GM12878 (cell line): ENCODE measurements around the gene ZNF30. TPM values are rescaled to one million over a fixed set of nuclear protein-coding genes. Genes with fewer than 3 reads are reported as not detected.

Experiments used
- ATAC-seq: fragments of 200-7000 bp; cut with Tn5 transposase; 3 replicates; pipeline ENCODE4 v1.9.1; 2020; ENCODE audit warnings: mild to moderate bottlenecking, moderate library complexity
- BruUV-seq: library from RNA; stranded (reverse); fragments of 400-500 nt; replicated peaks from 2 replicates; lab custom pipeline; 2021; lab: Mats Ljungman, UMichigan
- CTCF ChIA-PET: fragments of 300-600 bp; sonication (Branson Sonifier 250); formaldehyde crosslinking; extraction: SDS; loops from one replicate; lab custom pipeline; 2021; ENCODE audit warnings: inconsistent platforms; lab: Yijun Ruan, JAX
- POLR2A ChIA-PET: fragments of 350-600 bp; formaldehyde crosslinking; extraction: SDS; loops from one replicate; lab custom pipeline; 2021; ENCODE audit warnings: inconsistent platforms; lab: Charles Lee
- RAD21 ChIA-PET: fragments of 300-600 bp; sonication (Branson Sonifier 250); formaldehyde crosslinking; loops from one replicate; lab custom pipeline; 2023; ENCODE audit warnings: antibody characterized with exemption; ENCODE audit not compliant: unreplicated experiment; lab: Charles Lee
- SMC1A ChIA-PET: fragments of 300-600 bp; sonication (Branson Sonifier 250); formaldehyde crosslinking; loops from one replicate; lab custom pipeline; 2023; ENCODE audit not compliant: unreplicated experiment, uncharacterized antibody; lab: Charles Lee
- DNase-seq: peaks from one replicate; pipeline ENCODE4 v3.0.0-alpha.2; 2011; ENCODE audit warnings: low read depth, low spot score
- FAIRE-seq: peaks from 3 replicates; lab custom pipeline; 2011; peaks lifted over from hg19 to GRCh38; lab: Jason Lieb, UNC
- H2AFZ ChIP-seq: 2 replicates; pipeline ENCODE4 v1.6.0; 2011; ENCODE audit warnings: low read depth, low read length, control low read depth; ENCODE audit not compliant: control insufficient read depth
- H3K27ac ChIP-seq: 2 replicates; pipeline ENCODE4 v1.5.1; 2011; ENCODE audit warnings: control low read depth; ENCODE audit not compliant: control insufficient read depth, insufficient read depth
- H3K27me3 ChIP-seq, 2 experiments: replicated peaks in 1 of 2; 2 replicates each; pipeline versions ENCODE4 v1.6.0 to v1.6.1; 2011; ENCODE audit warnings: low read length in 1 of 2; ENCODE audit not compliant: control insufficient read depth in 2 of 2, insufficient read depth in 2 of 2
- H3K36me3 ChIP-seq, 2 experiments: 2 replicates each; pipeline ENCODE4 v1.5.1; 2011; ENCODE audit warnings: low read length in 1 of 2; ENCODE audit not compliant: control insufficient read depth in 2 of 2, insufficient read depth in 2 of 2
- H3K4me1 ChIP-seq: 2 replicates; pipeline ENCODE4 v1.6.1; 2011; ENCODE audit warnings: mild to moderate bottlenecking, low read length, moderate library complexity, mixed read lengths; ENCODE audit not compliant: control insufficient read depth, insufficient read depth
- H3K4me2 ChIP-seq: 2 replicates; pipeline ENCODE4 v1.6.0; 2011; ENCODE audit warnings: control low read depth; ENCODE audit not compliant: control insufficient read depth, insufficient read depth
- H3K4me3 ChIP-seq: fragments of 200-600 bp; sonication (generic); 2 replicates; pipeline ENCODE4 v1.5.1; 2016
- H3K79me2 ChIP-seq: 2 replicates; pipeline ENCODE4 v1.6.0; 2011; ENCODE audit warnings: low read length; ENCODE audit not compliant: control insufficient read depth, insufficient read depth
- H3K9ac ChIP-seq: 2 replicates; pipeline ENCODE4 v1.8.0; 2011; ENCODE audit warnings: low read length, control low read depth, mixed read lengths; ENCODE audit not compliant: control insufficient read depth, insufficient read depth
- H3K9me3 ChIP-seq: replicated peaks from 3 replicates; pipeline ENCODE4 v1.5.1; 2011; ENCODE audit warnings: mild to moderate bottlenecking, low read length; ENCODE audit not compliant: control insufficient read depth, insufficient read depth
- H4K20me1 ChIP-seq: 2 replicates; pipeline ENCODE4 v1.6.0; 2011; ENCODE audit not compliant: control insufficient read depth, insufficient read depth
- ASH2L ChIP-seq: fragments of 300-600, 200-600 bp; sonication (generic); IDR thresholded peaks from 2 replicates; pipeline ENCODE4 v1.6.1; 2017; ENCODE audit warnings: low read depth, mild to moderate bottlenecking, borderline replicate concordance
- BCL3 ChIP-seq: IDR thresholded peaks from 2 replicates; pipeline ENCODE4 v1.6.1; 2011; ENCODE audit warnings: borderline replicate concordance, low read depth, mild to moderate bottlenecking, moderate library complexity, low read length; ENCODE audit not compliant: insufficient read depth, poor library complexity, severe bottlenecking
- CBX5 ChIP-seq: sonication (generic); IDR thresholded peaks from 2 replicates; pipeline ENCODE4 v1.6.1; 2016; ENCODE audit warnings: low read depth, moderate library complexity, mild to moderate bottlenecking, inconsistent platforms
- EED ChIP-seq: sonication (generic); IDR thresholded peaks from 2 replicates; pipeline ENCODE4 v1.6.1; 2016; ENCODE audit warnings: antibody characterized with exemption, low read depth
- EGR1 ChIP-seq, 2 experiments: IDR thresholded peaks; 1 replicate in 1 of 2; 2 replicates in 1 of 2; pipeline ENCODE4 v1.6.1; 2011 to 2012; ENCODE audit warnings: low read depth in 2 of 2, low read length in 2 of 2, borderline replicate concordance in 1 of 2, mild to moderate bottlenecking in 1 of 2, moderate library complexity in 1 of 2
- KAT2A ChIP-seq: conservative IDR thresholded peaks from 2 replicates; pipeline ENCODE4 v1.6.1; 2011; ENCODE audit warnings: low read depth, low read length; ENCODE audit not compliant: control insufficient read depth
- SMARCA5 ChIP-seq: fragments of 450-650 bp; IDR thresholded peaks from 2 replicates; pipeline ENCODE4 v1.6.1; 2017; ENCODE audit warnings: mild to moderate bottlenecking
- STAT1 ChIP-seq: fragments of 450-650 bp; conservative IDR thresholded peaks from 2 replicates; pipeline ENCODE4 v1.6.1; 2014; ENCODE audit warnings: antibody characterized with exemption, mild to moderate bottlenecking
- USF1 ChIP-seq: IDR thresholded peaks from 2 replicates; pipeline ENCODE4 v1.6.1; 2011; ENCODE audit warnings: borderline replicate concordance, low read depth, mild to moderate bottlenecking, moderate library complexity, mixed read lengths, low read length; ENCODE audit not compliant: insufficient read depth; ENCODE audit errors: extremely low read length
- ZNF207 ChIP-seq: fragments of 450-650 bp; IDR thresholded peaks from 2 replicates; pipeline ENCODE4 v1.6.1; 2014; ENCODE audit warnings: antibody characterized with exemption, mild to moderate bottlenecking, borderline replicate concordance
- ZNF687 ChIP-seq: fragments of 450-650 bp; IDR thresholded peaks from 2 replicates; pipeline ENCODE4 v1.6.1; 2017; ENCODE audit warnings: mild to moderate bottlenecking, moderate library complexity
- WGBS: methylation state at CpG from one replicate; pipeline ENCODE4 v1.1.6; 2016; ENCODE audit warnings: low lambda C conversion rate; ENCODE audit not compliant: insufficient replicate concordance, insufficient coverage; ENCODE audit errors: missing lambda C conversion rate; 5-methylcytosine and 5-hydroxymethylcytosine counted together
- in situ Hi-C: fragments of 300-500 bp; cut with MboI; formaldehyde crosslinking; loops from 9 replicates; pipeline ENCODE4 v1.14.3; 2018; ENCODE audit warnings: mixed read lengths
- intact Hi-C: fragments of 100-400 bp; cut with micrococcal nuclease; formaldehyde crosslinking; loops from one replicate; pipeline ENCODE4 v1.14.2; 2022; ENCODE audit not compliant: unreplicated experiment
- polyA plus RNA-seq, 11 experiments: library from polyadenylated mRNA; depleted of rRNA in 4 of 11; unstranded in 6 of 11; stranded (reverse) in 5 of 11; fragments of >200 nt; fragmentation: Nextera tagmentation in 4 of 11; fragmentation: Illumina TruSeq in 1 of 11; extraction: Ambion mirVana in 4 of 11; extraction: Trizol in 1 of 11; gene quantifications; 1 replicate in 1 of 11; 2 replicates in 10 of 11; pipeline versions ENCODE4 v1.2.1 to v1.2.3, GENCODE V29; 2011 to 2016; ENCODE audit warnings: inconsistent platforms in 2 of 11, missing spikeins in 2 of 11, low read depth in 1 of 11
- total RNA-seq, 4 experiments: library from RNA; depleted of rRNA in 3 of 4; stranded (reverse); fragments of >200 nt in 3 of 4; fragmentation: Illumina TruSeq in 1 of 4; extraction: Trizol in 1 of 4; gene quantifications; 2 replicates each; pipeline versions ENCODE4 v1.2.1 to v1.2.3, GENCODE V29; 2013 to 2021

ZNF30 gene
- total and polyA plus RNA-seq, 10 of the 15 experiments (the other 5 are each of a cell fraction or from before 2014, with no cell fraction given): 0.85 to 2.3 (median 1.3) TPM

GRCh38 chr19:34904664-34905527, 21.8 kb upstream of the ZNF30 start (continued):
- TF ChIP-seq EGR1 (IDR thresholded peaks at IDR 0.05; ENCODE audit: borderline replicate concordance in 1 of 2, low read depth in 2 of 2, low read length in 2 of 2): no peak

- FAIRE-seq (no peak), ATAC-seq (no peak), DNase-seq (no peak)
- 28% methylated on average over 3 of the region's 3 CpGs for WGBS
- ChIA-PET POLR2A (interaction anchor here (0.7 kb wide), 1 partner anchor 16 kb away, joined by 5 read pairs; no protein-coding TSS in a partner anchor), SMC1A (no interaction called here), RAD21 (no interaction called here), CTCF (no interaction called here)
- Histone ChIP-seq H3K79me2 (no peaks in the 10 kb centered on the region), H3K27me3 (no peaks in the 10 kb centered on the region), H3K9ac (no peak overlapping the region), H3K4me1 (no peaks in the 10 kb centered on the region), H3K27ac (no peak overlapping the region), H3K4me3 (no peak overlapping the region), H2AFZ (no peak overlapping the region), H4K20me1 (no peaks in the 10 kb centered on the region), H3K4me2 (no peak overlapping the region), H3K9me3 (no peaks in the 10 kb centered on the region; the same call in 2 of the 3 replicates), H3K36me3 (no peaks in the 10 kb centered on the region)
- intact Hi-C loops: no loop called here
- no TSS peak for BruUV-seq
- in situ Hi-C loops: no loop called here
- no peak for TF ChIP-seq ZNF687
- TF ChIP-seq ZNF207: no peak
- no peak for TF ChIP-seq ASH2L
- TF ChIP-seq BCL3: no peak
- no peak for TF ChIP-seq CBX5
- no peak for TF ChIP-seq SMARCA5
- TF ChIP-seq EED: no peak
- no peak for TF ChIP-seq USF1
- no peak for TF ChIP-seq STAT1
- TF ChIP-seq KAT2A: no peak
Observed at GRCh38 chr19:34910770-34911169, 15.9 kb upstream of the ZNF30 start.
